Measurements from ENCODE around the gene MRPL46.

Gene MRPL46

GRCh38 chr15:88467935-88468528 lies 844 bp upstream of the MRPL46 start:
- TF ChIP-seq CTCF (conservative IDR thresholded peaks at IDR 0.05; ENCODE audit: low read length) (peak; percentile 59), EZH2phosphoT487 (IDR thresholded peaks at IDR 0.05; ENCODE audit: borderline replicate concordance) (no peak)
- Histone ChIP-seq H3K9me2 (replicated peaks; ENCODE audit: low read depth, low read length) (no peaks in the 10 kb centered on the region), H3K9ac (ENCODE audit: low read depth, low read length, poor library complexity, severe bottlenecking) (peak overlapping the region; percentile 95), H3K36me3 (ENCODE audit: insufficient read depth, low read length) (peaks cover 13% of the 10 kb centered on the region; the same call in 1 of the 2 replicates), H3K27me3 (ENCODE audit: insufficient read depth, low read length, poor library complexity, severe bottlenecking) (no peaks in the 10 kb centered on the region), H3K79me2 (ENCODE audit: insufficient read depth, low read length) (peaks cover 58% of the 10 kb centered on the region), H3K4me1 (ENCODE audit: insufficient read depth, low read length, poor library complexity, severe bottlenecking) (peaks cover 41% of the 10 kb centered on the region), H3K4me3 (ENCODE audit: low read length, poor library complexity, severe bottlenecking) (peak overlapping the region; percentile 97), H3K4me2 (ENCODE audit: low read depth, low read length, poor library complexity, severe bottlenecking) (peak overlapping the region; percentile 93), H3F3A (ENCODE audit: low read depth) (no peaks in the 10 kb centered on the region), H2AFZ (ENCODE audit: low read length) (peak overlapping the region; percentile 92), H4K20me1 (ENCODE audit: insufficient read depth, low read length, poor library complexity, severe bottlenecking) (no peaks in the 10 kb centered on the region), H3K9me3 (ENCODE audit: insufficient read depth, low read depth, low read length) (no peaks in the 10 kb centered on the region)

- no peaks in the 10 kb centered on the region for H3K9me2 ChIP-seq (replicated peaks; ENCODE audit: low read depth, low read length)
- no peaks in the 10 kb centered on the region for H3F3A ChIP-seq (ENCODE audit: low read depth)
- no peaks in the 10 kb centered on the region for H3K27me3 ChIP-seq (ENCODE audit: insufficient read depth, low read length, poor library complexity, severe bottlenecking)
- peak overlapping the region; percentile 93 for H3K4me2 ChIP-seq (ENCODE audit: low read depth, low read length, poor library complexity, severe bottlenecking)
- H4K20me1 ChIP-seq (ENCODE audit: insufficient read depth, low read length, poor library complexity, severe bottlenecking) = no peaks in the 10 kb centered on the region
- peaks cover 60% of the 10 kb centered on the region for H3K79me2 ChIP-seq (ENCODE audit: insufficient read depth, low read length)
- peaks cover 33% of the 10 kb centered on the region for H3K36me3 ChIP-seq (ENCODE audit: insufficient read depth, low read length)
- peak overlapping the region; percentile 97 for H3K4me3 ChIP-seq (ENCODE audit: low read length, poor library complexity, severe bottlenecking)
- TF ChIP-seq CTCF (conservative IDR thresholded peaks at IDR 0.05; ENCODE audit: low read length) = no peak
- TF ChIP-seq EZH2phosphoT487 (IDR thresholded peaks at IDR 0.05; ENCODE audit: borderline replicate concordance) = no peak
- no peak overlapping the region for H2AFZ ChIP-seq (ENCODE audit: low read length)
- peak overlapping the region; percentile 95 for H3K9ac ChIP-seq (ENCODE audit: low read depth, low read length, poor library complexity, severe bottlenecking)
- no peaks in the 10 kb centered on the region for H3K9me3 ChIP-seq (ENCODE audit: insufficient read depth, low read depth, low read length)
- H3K4me1 ChIP-seq (ENCODE audit: insufficient read depth, low read length, poor library complexity, severe bottlenecking) = peaks cover 41% of the 10 kb centered on the region
These were observed 1.5 kb downstream of the MRPL46 start for GRCh38 chr15:88465633-88466224.

DNA sequence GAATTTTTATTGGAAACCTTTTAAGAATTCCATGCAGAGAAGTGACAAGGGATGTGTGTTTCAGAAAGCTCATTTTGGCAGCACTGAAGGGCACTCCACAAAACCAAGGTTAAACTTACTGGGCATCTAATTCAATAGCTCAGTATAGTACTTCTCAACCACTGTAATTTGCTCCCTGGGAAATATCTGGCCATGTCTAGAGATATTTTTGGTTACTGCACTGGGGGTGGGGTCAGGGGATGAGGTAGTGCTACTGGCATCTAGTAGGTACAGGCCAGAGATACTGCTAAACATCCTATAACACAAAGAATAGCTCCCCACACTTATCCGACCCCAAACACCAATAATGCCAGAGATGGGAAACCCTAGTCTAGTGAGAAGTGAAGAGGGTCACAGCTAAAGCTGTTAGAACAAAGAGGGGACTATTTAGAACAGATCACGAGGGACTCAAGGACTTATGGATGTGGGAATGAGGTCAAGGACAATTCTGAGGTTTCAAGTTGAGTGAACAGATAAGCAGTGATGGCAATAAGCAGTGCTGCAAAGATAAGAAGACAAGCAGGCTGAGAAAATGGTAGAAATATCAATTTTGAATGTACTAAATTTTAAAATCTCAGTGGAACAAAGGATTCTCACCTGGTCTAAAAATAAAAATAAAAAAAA lies 3.2 kb downstream of the MRPL46 start:
- no peak overlapping the region for H2AFZ ChIP-seq (ENCODE audit: low read length)

More for the DNA sequence above, 3.2 kb downstream of the MRPL46 start:
- H3K9me2 ChIP-seq (replicated peaks; ENCODE audit: low read depth, low read length) = no peaks in the 10 kb centered on the region
- H3K4me3 ChIP-seq (ENCODE audit: low read length, poor library complexity, severe bottlenecking) = no peak overlapping the region
- no peaks in the 10 kb centered on the region for H3K27me3 ChIP-seq (ENCODE audit: insufficient read depth, low read length, poor library complexity, severe bottlenecking)
- no peak overlapping the region for H3K9ac ChIP-seq (ENCODE audit: low read depth, low read length, poor library complexity, severe bottlenecking)
- TF ChIP-seq CTCF (conservative IDR thresholded peaks at IDR 0.05; ENCODE audit: low read length) (no peak), EZH2phosphoT487 (IDR thresholded peaks at IDR 0.05; ENCODE audit: borderline replicate concordance) (no peak)
- H3K9me3 ChIP-seq (ENCODE audit: insufficient read depth, low read depth, low read length) = no peaks in the 10 kb centered on the region
- H3K4me1 ChIP-seq (ENCODE audit: insufficient read depth, low read length, poor library complexity, severe bottlenecking) = peaks cover 29% of the 10 kb centered on the region
- H4K20me1 ChIP-seq (ENCODE audit: insufficient read depth, low read length, poor library complexity, severe bottlenecking) = no peaks in the 10 kb centered on the region
- peaks cover 50% of the 10 kb centered on the region for H3K36me3 ChIP-seq (ENCODE audit: insufficient read depth, low read length)
- no peaks in the 10 kb centered on the region for H3F3A ChIP-seq (ENCODE audit: low read depth)
- H3K79me2 ChIP-seq (ENCODE audit: insufficient read depth, low read length) = peaks cover 52% of the 10 kb centered on the region
- H3K4me2 ChIP-seq (ENCODE audit: low read depth, low read length, poor library complexity, severe bottlenecking) = peak overlapping the region; percentile 20

All from Loucy (cell line).